Measurements from ENCODE around the gene MB21D2.

DNA sequence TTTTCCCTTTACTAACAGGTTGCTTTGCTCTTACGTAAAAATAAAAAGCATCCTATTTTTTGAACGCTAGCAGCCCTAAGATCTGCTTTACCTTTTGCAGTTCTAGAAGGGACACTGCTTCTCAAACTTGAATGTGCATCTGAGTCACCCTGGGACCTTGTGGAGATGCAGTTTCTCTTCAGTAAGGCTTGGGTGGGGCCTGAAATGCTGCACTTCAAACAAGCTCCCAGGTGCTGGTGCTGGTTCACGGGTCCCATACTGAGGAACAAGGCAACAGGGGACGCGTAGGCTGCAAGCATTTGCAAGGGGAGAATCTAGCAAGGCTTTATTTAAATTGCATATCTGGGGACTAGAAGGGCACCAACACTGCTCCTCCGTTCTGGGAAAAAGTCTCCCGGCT, 30.0 kb downstream of the MB21D2 start:
- TF ChIP-seq, protein P1, sequence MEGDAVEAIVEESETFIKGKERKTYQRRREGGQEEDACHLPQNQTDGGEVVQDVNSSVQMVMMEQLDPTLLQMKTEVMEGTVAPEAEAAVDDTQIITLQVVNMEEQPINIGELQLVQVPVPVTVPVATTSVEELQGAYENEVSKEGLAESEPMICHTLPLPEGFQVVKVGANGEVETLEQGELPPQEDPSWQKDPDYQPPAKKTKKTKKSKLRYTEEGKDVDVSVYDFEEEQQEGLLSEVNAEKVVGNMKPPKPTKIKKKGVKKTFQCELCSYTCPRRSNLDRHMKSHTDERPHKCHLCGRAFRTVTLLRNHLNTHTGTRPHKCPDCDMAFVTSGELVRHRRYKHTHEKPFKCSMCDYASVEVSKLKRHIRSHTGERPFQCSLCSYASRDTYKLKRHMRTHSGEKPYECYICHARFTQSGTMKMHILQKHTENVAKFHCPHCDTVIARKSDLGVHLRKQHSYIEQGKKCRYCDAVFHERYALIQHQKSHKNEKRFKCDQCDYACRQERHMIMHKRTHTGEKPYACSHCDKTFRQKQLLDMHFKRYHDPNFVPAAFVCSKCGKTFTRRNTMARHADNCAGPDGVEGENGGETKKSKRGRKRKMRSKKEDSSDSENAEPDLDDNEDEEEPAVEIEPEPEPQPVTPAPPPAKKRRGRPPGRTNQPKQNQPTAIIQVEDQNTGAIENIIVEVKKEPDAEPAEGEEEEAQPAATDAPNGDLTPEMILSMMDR (conservative IDR thresholded peaks at IDR 0.05; ENCODE audit: low read depth in 2 of 2): no peak
- TF ChIP-seq POLR2AphosphoS5 (IDR thresholded peaks at IDR 0.05; ENCODE audit: low read depth): no peak
- TF ChIP-seq, protein P2, sequence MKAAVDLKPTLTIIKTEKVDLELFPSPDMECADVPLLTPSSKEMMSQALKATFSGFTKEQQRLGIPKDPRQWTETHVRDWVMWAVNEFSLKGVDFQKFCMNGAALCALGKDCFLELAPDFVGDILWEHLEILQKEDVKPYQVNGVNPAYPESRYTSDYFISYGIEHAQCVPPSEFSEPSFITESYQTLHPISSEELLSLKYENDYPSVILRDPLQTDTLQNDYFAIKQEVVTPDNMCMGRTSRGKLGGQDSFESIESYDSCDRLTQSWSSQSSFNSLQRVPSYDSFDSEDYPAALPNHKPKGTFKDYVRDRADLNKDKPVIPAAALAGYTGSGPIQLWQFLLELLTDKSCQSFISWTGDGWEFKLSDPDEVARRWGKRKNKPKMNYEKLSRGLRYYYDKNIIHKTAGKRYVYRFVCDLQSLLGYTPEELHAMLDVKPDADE (IDR thresholded peaks at IDR 0.05): no peak
- no peak for TF ChIP-seq CREB1 (CRISPR knock-in tag; IDR thresholded peaks at IDR 0.05; ENCODE audit: low read depth)
- no peak for TF ChIP-seq STAT1 (IDR thresholded peaks at IDR 0.05; ENCODE audit: unreplicated experiment)
- no peak for TF ChIP-seq JUNB (IDR thresholded peaks at IDR 0.05; ENCODE audit: unreplicated experiment)
- no peak for TF ChIP-seq EZH2 (IDR thresholded peaks at IDR 0.05; ENCODE audit: low read depth, unreplicated experiment)
- TF ChIP-seq, protein P3, sequence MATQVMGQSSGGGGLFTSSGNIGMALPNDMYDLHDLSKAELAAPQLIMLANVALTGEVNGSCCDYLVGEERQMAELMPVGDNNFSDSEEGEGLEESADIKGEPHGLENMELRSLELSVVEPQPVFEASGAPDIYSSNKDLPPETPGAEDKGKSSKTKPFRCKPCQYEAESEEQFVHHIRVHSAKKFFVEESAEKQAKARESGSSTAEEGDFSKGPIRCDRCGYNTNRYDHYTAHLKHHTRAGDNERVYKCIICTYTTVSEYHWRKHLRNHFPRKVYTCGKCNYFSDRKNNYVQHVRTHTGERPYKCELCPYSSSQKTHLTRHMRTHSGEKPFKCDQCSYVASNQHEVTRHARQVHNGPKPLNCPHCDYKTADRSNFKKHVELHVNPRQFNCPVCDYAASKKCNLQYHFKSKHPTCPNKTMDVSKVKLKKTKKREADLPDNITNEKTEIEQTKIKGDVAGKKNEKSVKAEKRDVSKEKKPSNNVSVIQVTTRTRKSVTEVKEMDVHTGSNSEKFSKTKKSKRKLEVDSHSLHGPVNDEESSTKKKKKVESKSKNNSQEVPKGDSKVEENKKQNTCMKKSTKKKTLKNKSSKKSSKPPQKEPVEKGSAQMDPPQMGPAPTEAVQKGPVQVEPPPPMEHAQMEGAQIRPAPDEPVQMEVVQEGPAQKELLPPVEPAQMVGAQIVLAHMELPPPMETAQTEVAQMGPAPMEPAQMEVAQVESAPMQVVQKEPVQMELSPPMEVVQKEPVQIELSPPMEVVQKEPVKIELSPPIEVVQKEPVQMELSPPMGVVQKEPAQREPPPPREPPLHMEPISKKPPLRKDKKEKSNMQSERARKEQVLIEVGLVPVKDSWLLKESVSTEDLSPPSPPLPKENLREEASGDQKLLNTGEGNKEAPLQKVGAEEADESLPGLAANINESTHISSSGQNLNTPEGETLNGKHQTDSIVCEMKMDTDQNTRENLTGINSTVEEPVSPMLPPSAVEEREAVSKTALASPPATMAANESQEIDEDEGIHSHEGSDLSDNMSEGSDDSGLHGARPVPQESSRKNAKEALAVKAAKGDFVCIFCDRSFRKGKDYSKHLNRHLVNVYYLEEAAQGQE (IDR thresholded peaks at IDR 0.05; ENCODE audit: unreplicated experiment): no peak
- no peak for TF ChIP-seq EZH2phosphoT487 (IDR thresholded peaks at IDR 0.05; ENCODE audit: unreplicated experiment)
- TF ChIP-seq, protein P4, sequence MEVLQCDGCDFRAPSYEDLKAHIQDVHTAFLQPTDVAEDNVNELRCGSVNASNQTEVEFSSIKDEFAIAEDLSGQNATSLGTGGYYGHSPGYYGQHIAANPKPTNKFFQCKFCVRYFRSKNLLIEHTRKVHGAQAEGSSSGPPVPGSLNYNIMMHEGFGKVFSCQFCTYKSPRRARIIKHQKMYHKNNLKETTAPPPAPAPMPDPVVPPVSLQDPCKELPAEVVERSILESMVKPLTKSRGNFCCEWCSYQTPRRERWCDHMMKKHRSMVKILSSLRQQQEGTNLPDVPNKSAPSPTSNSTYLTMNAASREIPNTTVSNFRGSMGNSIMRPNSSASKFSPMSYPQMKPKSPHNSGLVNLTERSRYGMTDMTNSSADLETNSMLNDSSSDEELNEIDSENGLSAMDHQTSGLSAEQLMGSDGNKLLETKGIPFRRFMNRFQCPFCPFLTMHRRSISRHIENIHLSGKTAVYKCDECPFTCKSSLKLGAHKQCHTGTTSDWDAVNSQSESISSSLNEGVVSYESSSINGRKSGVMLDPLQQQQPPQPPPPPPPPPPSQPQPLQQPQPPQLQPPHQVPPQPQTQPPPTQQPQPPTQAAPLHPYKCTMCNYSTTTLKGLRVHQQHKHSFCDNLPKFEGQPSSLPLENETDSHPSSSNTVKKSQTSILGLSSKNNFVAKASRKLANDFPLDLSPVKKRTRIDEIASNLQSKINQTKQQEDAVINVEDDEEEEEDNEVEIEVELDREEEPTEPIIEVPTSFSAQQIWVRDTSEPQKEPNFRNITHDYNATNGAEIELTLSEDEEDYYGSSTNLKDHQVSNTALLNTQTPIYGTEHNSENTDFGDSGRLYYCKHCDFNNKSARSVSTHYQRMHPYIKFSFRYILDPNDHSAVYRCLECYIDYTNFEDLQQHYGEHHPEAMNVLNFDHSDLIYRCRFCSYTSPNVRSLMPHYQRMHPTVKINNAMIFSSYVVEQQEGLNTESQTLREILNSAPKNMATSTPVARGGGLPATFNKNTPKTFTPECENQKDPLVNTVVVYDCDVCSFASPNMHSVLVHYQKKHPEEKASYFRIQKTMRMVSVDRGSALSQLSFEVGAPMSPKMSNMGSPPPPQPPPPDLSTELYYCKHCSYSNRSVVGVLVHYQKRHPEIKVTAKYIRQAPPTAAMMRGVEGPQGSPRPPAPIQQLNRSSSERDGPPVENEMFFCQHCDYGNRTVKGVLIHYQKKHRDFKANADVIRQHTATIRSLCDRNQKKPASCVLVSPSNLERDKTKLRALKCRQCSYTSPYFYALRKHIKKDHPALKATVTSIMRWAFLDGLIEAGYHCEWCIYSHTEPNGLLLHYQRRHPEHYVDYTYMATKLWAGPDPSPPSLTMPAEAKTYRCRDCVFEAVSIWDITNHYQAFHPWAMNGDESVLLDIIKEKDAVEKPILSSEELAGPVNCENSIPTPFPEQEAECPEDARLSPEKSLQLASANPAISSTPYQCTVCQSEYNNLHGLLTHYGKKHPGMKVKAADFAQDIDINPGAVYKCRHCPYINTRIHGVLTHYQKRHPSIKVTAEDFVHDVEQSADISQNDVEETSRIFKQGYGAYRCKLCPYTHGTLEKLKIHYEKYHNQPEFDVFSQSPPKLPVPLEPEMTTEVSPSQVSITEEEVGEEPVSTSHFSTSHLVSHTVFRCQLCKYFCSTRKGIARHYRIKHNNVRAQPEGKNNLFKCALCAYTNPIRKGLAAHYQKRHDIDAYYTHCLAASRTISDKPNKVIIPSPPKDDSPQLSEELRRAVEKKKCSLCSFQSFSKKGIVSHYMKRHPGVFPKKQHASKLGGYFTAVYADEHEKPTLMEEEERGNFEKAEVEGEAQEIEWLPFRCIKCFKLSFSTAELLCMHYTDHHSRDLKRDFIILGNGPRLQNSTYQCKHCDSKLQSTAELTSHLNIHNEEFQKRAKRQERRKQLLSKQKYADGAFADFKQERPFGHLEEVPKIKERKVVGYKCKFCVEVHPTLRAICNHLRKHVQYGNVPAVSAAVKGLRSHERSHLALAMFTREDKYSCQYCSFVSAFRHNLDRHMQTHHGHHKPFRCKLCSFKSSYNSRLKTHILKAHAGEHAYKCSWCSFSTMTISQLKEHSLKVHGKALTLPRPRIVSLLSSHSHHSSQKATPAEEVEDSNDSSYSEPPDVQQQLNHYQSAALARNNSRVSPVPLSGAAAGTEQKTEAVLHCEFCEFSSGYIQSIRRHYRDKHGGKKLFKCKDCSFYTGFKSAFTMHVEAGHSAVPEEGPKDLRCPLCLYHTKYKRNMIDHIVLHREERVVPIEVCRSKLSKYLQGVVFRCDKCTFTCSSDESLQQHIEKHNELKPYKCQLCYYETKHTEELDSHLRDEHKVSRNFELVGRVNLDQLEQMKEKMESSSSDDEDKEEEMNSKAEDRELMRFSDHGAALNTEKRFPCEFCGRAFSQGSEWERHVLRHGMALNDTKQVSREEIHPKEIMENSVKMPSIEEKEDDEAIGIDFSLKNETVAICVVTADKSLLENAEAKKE (CRISPR knock-in tag; IDR thresholded peaks at IDR 0.05): no peak
- TF ChIP-seq ZNF331 (CRISPR knock-in tag; IDR thresholded peaks at IDR 0.05; ENCODE audit: low read depth): no peak

Data from GM23338 (cell line).